CMK (cell line): ENCODE results near the gene CPNE6.
"Not testable (repeated sequence)": the region's sequence is repeated elsewhere in the genome, so short reads cannot be mapped to it uniquely, and the experiment has no call there.

Experiments used
- DNase-seq: peaks from one replicate; pipeline ENCODE4 v3.0.0-alpha.2; 2010; ENCODE audit warnings: low read depth

The CPNE6 gene

DNA sequence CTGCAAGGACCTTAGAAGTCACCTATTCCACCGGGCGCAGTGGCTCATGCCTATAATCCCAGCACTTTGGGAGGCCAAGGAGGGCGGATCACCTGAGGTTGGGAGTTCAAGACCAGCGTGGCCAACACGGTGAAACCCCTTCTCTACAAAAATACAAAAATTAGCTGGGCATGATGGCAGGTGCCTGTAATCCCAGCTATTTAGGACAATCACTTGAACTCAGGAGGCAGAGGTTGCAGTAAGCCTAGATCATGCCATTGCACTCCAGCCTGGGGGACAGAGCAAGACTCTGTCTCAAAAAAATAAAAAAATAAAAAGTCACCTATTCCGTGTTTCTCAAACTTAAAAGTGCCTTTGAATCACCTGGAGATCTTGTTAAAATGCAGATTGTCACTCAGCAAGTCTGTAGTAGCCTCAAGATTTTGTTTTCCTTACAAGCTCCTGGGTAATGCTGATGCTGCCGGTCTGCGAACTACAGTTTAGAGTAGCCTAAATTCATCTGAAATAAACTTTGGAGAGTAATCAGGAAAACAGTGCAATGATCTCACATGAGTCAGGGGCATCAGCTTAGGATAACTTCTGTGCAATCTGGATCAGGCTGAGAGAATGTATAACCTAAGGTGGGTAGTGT is 34.4 kb downstream of the CPNE6 start:
- DNase-seq = not testable (repeated sequence)

- DNase-seq = no peak
Observed at GRCh38 chr14:24106672-24107271, 35.4 kb downstream of the CPNE6 start.

DNA sequence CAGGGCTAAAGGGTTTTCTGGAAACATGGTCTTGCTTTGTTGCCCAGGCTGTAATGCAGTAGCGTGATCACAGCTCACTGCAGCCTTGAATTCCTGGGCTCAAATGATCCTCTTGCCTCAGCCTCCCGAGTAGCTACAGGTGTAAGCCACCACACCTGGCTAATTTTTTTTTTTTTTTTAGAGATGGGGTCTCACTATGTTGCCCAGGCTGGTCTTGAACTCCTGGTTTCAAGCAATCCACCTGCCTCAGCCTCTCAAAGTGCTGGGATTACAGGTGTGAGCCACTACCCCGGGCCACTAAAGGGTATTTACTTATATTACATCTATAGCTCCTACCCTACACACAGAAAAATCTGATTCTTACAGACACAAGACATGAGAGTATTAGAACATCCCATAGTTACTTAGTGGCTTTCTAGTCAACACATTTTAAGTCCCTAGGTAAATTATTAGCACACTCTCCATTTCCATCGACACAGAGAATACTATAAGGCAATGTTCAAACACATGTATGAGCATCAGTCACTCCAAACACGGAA is 37.0 kb downstream of the CPNE6 start:
- no peak for DNase-seq

- DNase-seq = no peak
Observed at GRCh38 chr14:24110060-24110459, 38.7 kb downstream of the CPNE6 start.

- no peak for DNase-seq
Observed at GRCh38 chr14:24110523-24110922, 39.2 kb downstream of the CPNE6 start.

DNA sequence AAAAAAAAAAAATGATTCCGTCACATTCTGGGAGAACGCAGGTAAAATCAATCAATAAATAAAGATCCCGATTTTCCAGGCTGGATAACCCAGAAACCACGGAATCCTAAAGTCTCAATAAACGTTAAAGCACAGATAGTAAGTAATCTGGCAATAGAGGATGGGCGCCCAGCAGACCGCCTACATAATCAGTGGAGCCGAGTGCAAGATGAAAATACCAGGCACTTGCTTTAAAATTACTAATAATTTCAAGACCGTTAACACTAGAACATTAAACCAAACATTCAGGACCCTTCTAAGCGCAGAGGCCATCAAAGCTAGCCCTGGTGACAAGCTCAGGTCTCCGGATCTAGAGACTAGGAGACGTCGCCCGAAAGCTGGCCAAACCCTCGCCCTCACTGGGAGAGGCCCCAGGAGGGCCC is 42.0 kb downstream of the CPNE6 start:
- no peak for DNase-seq

GRCh38 chr14:24113801-24114531 is 42.6 kb downstream of the CPNE6 start:
- DNase-seq = peak; percentile 47

- peak; percentile 95 for DNase-seq
Observed at GRCh38 chr14:24114532-24115421, 43.4 kb downstream of the CPNE6 start, which contains the start of the genes DCAF11 and NRL. Gene DCAF11 (plus strand): TSS chr14:24114777. CDS start chr14:24115595, 818 bp downstream. Gene NRL (minus strand): TSS chr14:24114949. CDS start chr14:24082848, 32,101 bp downstream.

- no peak for DNase-seq
Observed at GRCh38 chr14:24115422-24116127, 44.2 kb downstream of the CPNE6 start.

DNA sequence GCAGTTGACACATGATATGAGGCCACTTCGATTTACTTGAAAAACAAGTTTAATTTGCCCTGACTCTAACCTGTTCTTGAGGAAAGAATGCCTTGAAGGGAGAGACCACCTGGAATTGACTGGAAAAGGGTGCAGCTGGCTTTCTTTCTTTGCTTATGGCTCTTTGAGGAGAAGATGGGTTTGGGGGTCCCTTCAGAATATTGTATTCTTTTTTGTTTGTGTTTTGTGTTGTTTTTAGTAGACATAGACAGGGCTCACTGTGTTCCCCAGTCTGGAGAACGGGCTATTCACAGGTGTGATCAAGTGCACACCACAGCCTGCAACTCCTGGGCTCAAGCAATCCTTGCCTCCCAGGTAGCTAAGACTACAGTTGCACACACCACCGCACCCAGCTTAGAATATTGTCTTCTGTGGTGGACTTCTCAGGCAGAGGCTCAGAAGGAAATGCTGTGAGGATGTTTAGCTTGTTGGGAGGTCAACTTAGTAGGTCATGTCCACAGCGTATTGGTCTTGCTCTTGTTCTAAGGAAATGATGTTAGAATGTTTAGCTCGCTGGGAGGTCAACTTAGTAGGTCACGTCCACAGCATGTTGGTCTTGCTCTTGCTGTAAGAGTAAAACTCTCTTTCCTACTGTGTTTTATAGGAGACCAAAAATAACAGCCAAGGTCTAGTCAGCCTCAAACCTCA is 44.9 kb downstream of the CPNE6 start:
- DNase-seq = no peak

- DNase-seq = no peak
Observed at GRCh38 chr14:24117179-24117578, 45.8 kb downstream of the CPNE6 start.

GRCh38 chr14:24119691-24120090 is 48.3 kb downstream of the CPNE6 start:
- no peak for DNase-seq

DNA sequence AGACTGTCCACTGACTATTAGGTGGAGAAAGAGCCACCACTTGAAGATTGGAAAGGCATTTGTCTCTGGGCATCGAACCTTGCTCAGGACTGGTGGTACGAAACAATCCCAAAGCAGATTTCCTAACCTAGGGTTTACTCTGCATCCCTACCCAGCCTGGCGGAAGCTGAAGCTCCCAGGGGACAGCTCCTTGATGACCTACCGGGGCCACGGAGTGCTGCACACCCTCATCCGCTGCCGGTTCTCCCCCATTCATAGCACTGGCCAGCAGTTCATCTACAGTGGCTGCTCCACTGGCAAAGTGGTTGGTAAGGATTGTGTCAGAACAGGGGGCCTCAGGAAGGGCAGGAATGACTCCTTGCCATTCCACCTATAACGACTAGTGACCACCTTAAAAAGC is 49.8 kb downstream of the CPNE6 start:
- DNase-seq = no peak

DNA sequence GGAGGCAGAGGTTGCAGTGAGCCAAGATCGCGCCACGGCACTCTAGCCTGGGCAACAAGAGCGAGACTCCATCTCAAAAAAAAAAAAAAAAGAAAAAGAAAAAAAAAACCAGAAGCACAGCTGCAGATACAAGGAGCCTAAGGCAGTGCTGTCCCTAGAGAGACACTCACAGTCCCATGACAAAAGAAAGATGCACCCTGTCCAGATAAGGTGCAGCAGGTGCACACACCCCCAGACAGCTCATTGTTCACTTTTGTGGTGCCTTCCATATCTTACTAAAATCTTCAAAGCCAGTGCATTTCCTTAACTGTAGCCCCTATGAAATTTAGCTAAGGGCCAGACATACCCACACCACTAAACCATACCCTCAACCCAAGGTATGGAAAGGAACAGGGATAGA is 51.1 kb downstream of the CPNE6 start:
- DNase-seq = no peak

DNA sequence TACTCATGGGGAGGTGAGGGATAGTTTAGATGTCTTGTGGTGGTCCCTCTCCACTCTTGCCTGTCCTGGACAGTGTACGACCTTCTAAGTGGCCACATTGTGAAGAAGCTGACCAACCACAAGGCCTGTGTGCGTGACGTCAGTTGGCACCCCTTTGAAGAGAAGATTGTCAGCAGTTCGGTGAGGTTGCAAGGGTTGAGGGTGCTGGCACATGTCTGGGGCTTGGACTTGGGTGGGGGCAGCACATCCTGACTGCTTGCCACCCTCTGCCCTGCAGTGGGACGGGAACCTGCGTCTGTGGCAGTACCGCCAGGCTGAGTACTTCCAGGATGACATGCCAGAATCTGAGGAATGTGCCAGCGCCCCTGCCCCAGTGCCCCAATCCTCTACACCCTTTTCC is 51.5 kb downstream of the CPNE6 start:
- no peak for DNase-seq

GRCh38 chr14:24123424-24124417 is 52.4 kb downstream of the CPNE6 start:
- DNase-seq = no peak

DNA sequence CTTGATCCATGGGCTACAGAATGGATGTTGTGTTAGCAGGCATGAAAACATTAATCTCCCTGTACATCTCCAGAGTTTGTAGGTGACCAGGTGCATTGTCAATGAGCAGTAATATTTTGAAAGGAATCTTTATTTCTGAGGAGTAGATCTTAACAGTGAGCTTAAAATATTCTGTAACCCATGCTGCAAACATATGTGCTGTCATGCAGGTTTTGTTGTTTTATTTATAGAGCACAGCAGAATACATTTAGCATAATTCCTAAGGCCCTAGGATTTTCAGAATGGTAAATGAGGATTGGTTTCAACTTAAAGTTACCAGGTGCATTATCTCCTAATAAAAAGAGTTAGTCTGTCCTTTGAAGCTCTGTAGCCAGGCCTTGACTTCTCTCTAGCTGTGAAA is 55.6 kb downstream of the CPNE6 start:
- DNase-seq = no peak

- DNase-seq = no peak
Observed at GRCh38 chr14:24127673-24128072, 56.3 kb downstream of the CPNE6 start.
